ENCODE data around the gene CDH16.

CDH16 gene

GRCh38 chr16:66890799-66891198 lies 27.9 kb downstream of the CDH16 start:
- H3K9ac ChIP-seq (ENCODE audit: low read depth, low read length): no peak overlapping the region
- WGBS: 100% methylated on average over 1 of the region's 2 CpGs
- no peak overlapping the region for H3K4me3 ChIP-seq (ENCODE audit: low read length)
- H3K27me3 ChIP-seq (ENCODE audit: insufficient read depth, low read length): no peaks in the 10 kb centered on the region
- H3K4me1 ChIP-seq (ENCODE audit: insufficient read depth, low read length): no peaks in the 10 kb centered on the region
- H3K27ac ChIP-seq (ENCODE audit: low read depth, low read length): no peak overlapping the region
- peaks cover 29% of the 10 kb centered on the region for H3K36me3 ChIP-seq (ENCODE audit: insufficient read depth, low read length)
- H3K9me3 ChIP-seq (ENCODE audit: insufficient read depth, low read depth, low read length): no peaks in the 10 kb centered on the region

GRCh38 chr16:66889622-66890021 lies 29.1 kb downstream of the CDH16 start:
- no peak overlapping the region for H3K9ac ChIP-seq (ENCODE audit: low read depth, low read length)
- H3K27ac ChIP-seq (ENCODE audit: low read depth, low read length): no peak overlapping the region
- H3K9me3 ChIP-seq (ENCODE audit: insufficient read depth, low read depth, low read length): no peaks in the 10 kb centered on the region
- H3K4me3 ChIP-seq (ENCODE audit: low read length): no peak overlapping the region
- 89% methylated on average over 3 of the region's 4 CpGs for WGBS
- no peaks in the 10 kb centered on the region for H3K27me3 ChIP-seq (ENCODE audit: insufficient read depth, low read length)
- no peaks in the 10 kb centered on the region for H3K4me1 ChIP-seq (ENCODE audit: insufficient read depth, low read length)
- peaks cover 41% of the 10 kb centered on the region for H3K36me3 ChIP-seq (ENCODE audit: insufficient read depth, low read length)

- Histone ChIP-seq H3K4me1 (ENCODE audit: insufficient read depth, low read length) (no peaks in the 10 kb centered on the region), H3K9ac (ENCODE audit: low read depth, low read length) (no peak overlapping the region), H3K9me3 (ENCODE audit: insufficient read depth, low read depth, low read length) (no peaks in the 10 kb centered on the region), H3K27me3 (ENCODE audit: insufficient read depth, low read length) (no peaks in the 10 kb centered on the region), H3K36me3 (ENCODE audit: insufficient read depth, low read length) (peaks cover 47% of the 10 kb centered on the region), H3K4me3 (ENCODE audit: low read length) (no peak overlapping the region), H3K27ac (ENCODE audit: low read depth, low read length) (no peak overlapping the region)
- WGBS: 96% methylated on average over 6 of the region's 6 CpGs
Measured at GRCh38 chr16:66888647-66889615, 29.8 kb downstream of the CDH16 start.

- H3K36me3 ChIP-seq (ENCODE audit: insufficient read depth, low read length): peaks cover 47% of the 10 kb centered on the region
- WGBS: 90% methylated on average over 3 of the region's 3 CpGs
- H3K27ac ChIP-seq (ENCODE audit: low read depth, low read length): no peak overlapping the region
- no peaks in the 10 kb centered on the region; the same call in 1 of the 2 replicates for H3K4me1 ChIP-seq (ENCODE audit: insufficient read depth, low read length)
- no peaks in the 10 kb centered on the region for H3K9me3 ChIP-seq (ENCODE audit: insufficient read depth, low read depth, low read length)
- no peak overlapping the region for H3K4me3 ChIP-seq (ENCODE audit: low read length)
- no peaks in the 10 kb centered on the region for H3K27me3 ChIP-seq (ENCODE audit: insufficient read depth, low read length)
- H3K9ac ChIP-seq (ENCODE audit: low read depth, low read length): no peak overlapping the region
Measured at GRCh38 chr16:66886914-66887313, 31.8 kb downstream of the CDH16 start.

GRCh38 chr16:66886321-66886720 lies 32.4 kb downstream of the CDH16 start:
- Histone ChIP-seq H3K4me3 (ENCODE audit: low read length) (no peak overlapping the region), H3K9ac (ENCODE audit: low read depth, low read length) (no peak overlapping the region), H3K27ac (ENCODE audit: low read depth, low read length) (no peak overlapping the region), H3K4me1 (ENCODE audit: insufficient read depth, low read length) (peaks cover 5% of the 10 kb centered on the region; the same call in 1 of the 2 replicates), H3K9me3 (ENCODE audit: insufficient read depth, low read depth, low read length) (no peaks in the 10 kb centered on the region), H3K36me3 (ENCODE audit: insufficient read depth, low read length) (peaks cover 47% of the 10 kb centered on the region), H3K27me3 (ENCODE audit: insufficient read depth, low read length) (no peaks in the 10 kb centered on the region)
- 88% methylated on average over 2 of the region's 2 CpGs for WGBS

- Histone ChIP-seq H3K27ac (ENCODE audit: low read depth, low read length) (no peak overlapping the region), H3K4me3 (ENCODE audit: low read length) (no peak overlapping the region), H3K4me1 (ENCODE audit: insufficient read depth, low read length) (peaks cover 5% of the 10 kb centered on the region; the same call in 1 of the 2 replicates), H3K9me3 (ENCODE audit: insufficient read depth, low read depth, low read length) (no peaks in the 10 kb centered on the region), H3K27me3 (ENCODE audit: insufficient read depth, low read length) (no peaks in the 10 kb centered on the region), H3K36me3 (ENCODE audit: insufficient read depth, low read length) (peaks cover 42% of the 10 kb centered on the region), H3K9ac (ENCODE audit: low read depth, low read length) (no peak overlapping the region)
- 92% methylated on average over 12 of the region's 12 CpGs for WGBS
Measured at GRCh38 chr16:66885491-66885890, 33.2 kb downstream of the CDH16 start.

GRCh38 chr16:66882702-66883101 lies 36.0 kb downstream of the CDH16 start:
- 93% methylated on average over 3 of the region's 3 CpGs for WGBS

GRCh38 chr16:66881964-66882508 lies 36.6 kb downstream of the CDH16 start:
- Histone ChIP-seq H3K4me1 (ENCODE audit: insufficient read depth, low read length) (peaks cover 10% of the 10 kb centered on the region; the same call in 1 of the 2 replicates), H3K4me3 (ENCODE audit: low read length) (peak overlapping the region; percentile 73), H3K27me3 (ENCODE audit: insufficient read depth, low read length) (peaks cover 2% of the 10 kb centered on the region; the same call in 1 of the 2 replicates), H3K27ac (ENCODE audit: low read depth, low read length) (no peak overlapping the region), H3K9me3 (ENCODE audit: insufficient read depth, low read depth, low read length) (no peaks in the 10 kb centered on the region), H3K9ac (ENCODE audit: low read depth, low read length) (no peak overlapping the region), H3K36me3 (ENCODE audit: insufficient read depth, low read length) (peaks cover 30% of the 10 kb centered on the region)
- WGBS: 97% methylated on average over 8 of the region's 8 CpGs

More at GRCh38 chr16:66882702-66883101, 36.0 kb downstream of the CDH16 start:
- Histone ChIP-seq H3K4me3 (ENCODE audit: low read length) (no peak overlapping the region), H3K36me3 (ENCODE audit: insufficient read depth, low read length) (peaks cover 34% of the 10 kb centered on the region), H3K27ac (ENCODE audit: low read depth, low read length) (no peak overlapping the region), H3K4me1 (ENCODE audit: insufficient read depth, low read length) (peaks cover 10% of the 10 kb centered on the region; the same call in 1 of the 2 replicates), H3K9me3 (ENCODE audit: insufficient read depth, low read depth, low read length) (no peaks in the 10 kb centered on the region), H3K27me3 (ENCODE audit: insufficient read depth, low read length) (peaks cover 2% of the 10 kb centered on the region; the same call in 1 of the 2 replicates), H3K9ac (ENCODE audit: low read depth, low read length) (no peak overlapping the region)

- Histone ChIP-seq H3K36me3 (ENCODE audit: insufficient read depth, low read length) (peaks cover 26% of the 10 kb centered on the region), H3K27me3 (ENCODE audit: insufficient read depth, low read length) (peaks cover 2% of the 10 kb centered on the region; the same call in 1 of the 2 replicates), H3K4me1 (ENCODE audit: insufficient read depth, low read length) (peaks cover 10% of the 10 kb centered on the region; the same call in 1 of the 2 replicates), H3K27ac (ENCODE audit: low read depth, low read length) (no peak overlapping the region), H3K9ac (ENCODE audit: low read depth, low read length) (no peak overlapping the region), H3K4me3 (ENCODE audit: low read length) (peak overlapping the region; percentile 73), H3K9me3 (ENCODE audit: insufficient read depth, low read depth, low read length) (no peaks in the 10 kb centered on the region)
- WGBS: 82% methylated on average over 2 of the region's 2 CpGs
Measured at GRCh38 chr16:66881560-66881959, 37.1 kb downstream of the CDH16 start.

- Histone ChIP-seq H3K36me3 (ENCODE audit: insufficient read depth, low read length) (peaks cover 20% of the 10 kb centered on the region), H3K9ac (ENCODE audit: low read depth, low read length) (peak overlapping the region; percentile 67), H3K27ac (ENCODE audit: low read depth, low read length) (no peak overlapping the region), H3K4me3 (ENCODE audit: low read length) (peak overlapping the region; percentile 73), H3K4me1 (ENCODE audit: insufficient read depth, low read length) (peaks cover 10% of the 10 kb centered on the region; the same call in 1 of the 2 replicates), H3K9me3 (ENCODE audit: insufficient read depth, low read depth, low read length) (no peaks in the 10 kb centered on the region), H3K27me3 (ENCODE audit: insufficient read depth, low read length) (peaks cover 2% of the 10 kb centered on the region; the same call in 1 of the 2 replicates)
- WGBS: 2% methylated on average over 21 of the region's 23 CpGs
Measured at GRCh38 chr16:66881014-66881417, 37.7 kb downstream of the CDH16 start.

Data from HUES64 (cell line).